ENCODE results near the gene SPATA19.
A peak's percentile ranks its signal among the peaks of the same experiment; 100 is the strongest.

SPATA19 gene

GRCh38 chr11:133817449-133817848, 27.9 kb downstream of the SPATA19 start:
- no peak for DNase-seq

GRCh38 chr11:133816146-133816870, 29.0 kb downstream of the SPATA19 start:
- no peak for DNase-seq

- DNase-seq, result no peak
These were observed 29.7 kb downstream of the SPATA19 start for GRCh38 chr11:133815636-133816035.

- no peak for DNase-seq
These were observed 30.7 kb downstream of the SPATA19 start for GRCh38 chr11:133814588-133815100.

- DNase-seq, result no peak
These were observed 33.2 kb downstream of the SPATA19 start for GRCh38 chr11:133811850-133812685.

GRCh38 chr11:133810766-133811165, 34.5 kb downstream of the SPATA19 start:
- no peak for DNase-seq

GRCh38 chr11:133809569-133810491, 35.5 kb downstream of the SPATA19 start:
- peak; percentile 51 for DNase-seq

- no peak for DNase-seq
These were observed 36.7 kb downstream of the SPATA19 start for GRCh38 chr11:133808393-133809140.

GRCh38 chr11:133803026-133803425, 42.3 kb downstream of the SPATA19 start:
- no peak for DNase-seq

GRCh38 chr11:133801356-133801755, 44.0 kb downstream of the SPATA19 start:
- DNase-seq, result no peak

GRCh38 chr11:133800666-133801065, 44.6 kb downstream of the SPATA19 start:
- no peak for DNase-seq

GRCh38 chr11:133797554-133797953, 47.8 kb downstream of the SPATA19 start:
- no peak for DNase-seq

- DNase-seq, result no peak
These were observed 49.1 kb downstream of the SPATA19 start for GRCh38 chr11:133796043-133796795.

- DNase-seq, result no peak
These were observed 50.2 kb downstream of the SPATA19 start for GRCh38 chr11:133795088-133795487.

- DNase-seq, result no peak
These were observed 51.1 kb downstream of the SPATA19 start for GRCh38 chr11:133794205-133794604.

- DNase-seq, result no peak
These were observed 51.9 kb downstream of the SPATA19 start for GRCh38 chr11:133793271-133794035.

GRCh38 chr11:133790995-133791394, 54.3 kb downstream of the SPATA19 start:
- DNase-seq, result no peak

All from retina (tissue), 1 donor.